Hepatocyte (in vitro differentiated cells): ENCODE results near the gene HDAC5. TPM values are rescaled to one million over a fixed set of nuclear protein-coding genes. Genes with fewer than 3 reads are reported as not detected.
"Not testable (repeated sequence)": the region's sequence is repeated elsewhere in the genome, so short reads cannot be mapped to it uniquely, and the experiment has no call there.

Source experiments
- DNase-seq: peaks from one replicate; pipeline ENCODE4 v3.0.0-alpha.2; 2016; ENCODE audit warnings: low spot score
- H2AFZ ChIP-seq: fragments of 200-600 bp; sonication (generic); 2 replicates; pipeline ENCODE4 v1.6.0; 2016; ENCODE audit warnings: antibody characterized with exemption, mild to moderate bottlenecking
- H3K27ac ChIP-seq: fragments of 200-600 bp; sonication (generic); 2 replicates; pipeline ENCODE4 v1.5.1; 2016; ENCODE audit warnings: mild to moderate bottlenecking
- H3K27me3 ChIP-seq: fragments of 200-600 bp; sonication (generic); 2 replicates; pipeline ENCODE4 v1.6.1; 2016
- H3K36me3 ChIP-seq: fragments of 200-600 bp; sonication (generic); replicated peaks from 2 replicates; pipeline ENCODE4 v1.5.1; 2016; ENCODE audit warnings: low read depth; ENCODE audit not compliant: insufficient read depth
- H3K4me1 ChIP-seq: fragments of 200-600 bp; sonication (generic); 2 replicates; pipeline ENCODE4 v1.5.1; 2016; ENCODE audit warnings: mild to moderate bottlenecking, moderate library complexity; ENCODE audit not compliant: insufficient read depth
- H3K4me2 ChIP-seq: fragments of 200-600 bp; sonication (generic); 2 replicates; pipeline ENCODE4 v1.6.0; 2016
- H3K4me3 ChIP-seq: fragments of 200-600 bp; sonication (generic); 2 replicates; pipeline ENCODE4 v1.5.1; 2016; ENCODE audit warnings: mild to moderate bottlenecking
- H3K79me2 ChIP-seq: fragments of 200-600 bp; sonication (generic); 2 replicates; pipeline ENCODE4 v1.6.0; 2017; ENCODE audit warnings: mild to moderate bottlenecking
- H3K9me2 ChIP-seq: fragments of 200-600 bp; sonication (generic); replicated peaks from 2 replicates; pipeline ENCODE4 v1.6.0; 2017; ENCODE audit warnings: mild to moderate bottlenecking; ENCODE audit not compliant: insufficient read depth
- H3K9me3 ChIP-seq: fragments of 200-600 bp; sonication (generic); 2 replicates; pipeline ENCODE4 v1.5.1; 2016; ENCODE audit warnings: low read depth, mild to moderate bottlenecking
- H4K20me1 ChIP-seq: fragments of 200-600 bp; sonication (generic); 2 replicates; pipeline ENCODE4 v1.6.0; 2016; ENCODE audit warnings: mild to moderate bottlenecking; ENCODE audit not compliant: insufficient read depth, poor library complexity, severe bottlenecking
- CTCF ChIP-seq: fragments of 200-600 bp; sonication (generic); IDR thresholded peaks from 2 replicates; pipeline ENCODE4 v1.5.1; 2016; ENCODE audit warnings: antibody characterized with exemption, mild to moderate bottlenecking; ENCODE audit not compliant: poor library complexity
- EZH2 ChIP-seq: fragments of 200-600 bp; sonication (generic); IDR thresholded peaks from 2 replicates; pipeline ENCODE4 v1.6.1; 2016; ENCODE audit warnings: antibody characterized with exemption, mild to moderate bottlenecking, borderline replicate concordance
- EZH2phosphoT487 ChIP-seq: fragments of 200-600 bp; sonication (generic); IDR thresholded peaks from one replicate; pipeline ENCODE4 v1.6.1; 2018; ENCODE audit warnings: antibody characterized with exemption, mild to moderate bottlenecking, low read depth, moderate library complexity; ENCODE audit not compliant: unreplicated experiment, severe bottlenecking
- WGBS: methylation state at CpG from one replicate; pipeline ENCODE4 v1.1.6; 2016; ENCODE audit warnings: low lambda C conversion rate; ENCODE audit errors: missing lambda C conversion rate; 5-methylcytosine and 5-hydroxymethylcytosine counted together
- polyA plus RNA-seq: library from polyadenylated mRNA; unstranded; fragments of >200 nt; fragmentation: Nextera tagmentation; extraction: Ambion mirVana; gene quantifications from 2 replicates; pipeline ENCODE4 v1.2.1, GENCODE V29; 2016
- total RNA-seq: library from RNA; depleted of rRNA; stranded (reverse); fragments of >200 nt; gene quantifications from 2 replicates; pipeline ENCODE4 v1.2.3, GENCODE V29; 2014

HDAC5 gene
- total and polyA plus RNA-seq, 2 experiments from 2014 or later: 33.9 to 42.7 TPM

GRCh38 chr17:44105483-44105882, 18.0 kb downstream of the HDAC5 start:
- Histone ChIP-seq H3K4me3 (no peak overlapping the region), H3K4me2 (no peak overlapping the region), H3K36me3 (no peaks in the 10 kb centered on the region), H3K79me2 (peaks cover 44% of the 10 kb centered on the region), H4K20me1 (peaks cover 14% of the 10 kb centered on the region), H2AFZ (no peak overlapping the region), H3K27ac (no peak overlapping the region), H3K9me2 (no peaks in the 10 kb centered on the region), H3K27me3 (no peaks in the 10 kb centered on the region), H3K9me3 (no peaks in the 10 kb centered on the region), H3K4me1 (peaks cover 26% of the 10 kb centered on the region)
- 79% methylated on average over 3 of the region's 3 CpGs for WGBS
- TF ChIP-seq CTCF: no peak
- TF ChIP-seq EZH2: no peak
- TF ChIP-seq EZH2phosphoT487: no peak
- DNase-seq: no peak

- Histone ChIP-seq H3K36me3 (no peaks in the 10 kb centered on the region), H2AFZ (no peak overlapping the region)
- 81% methylated on average over 16 of the region's 16 CpGs for WGBS
Observed at GRCh38 chr17:44102849-44103622, 20.4 kb downstream of the HDAC5 start.

GRCh38 chr17:44101858-44102257, 21.6 kb downstream of the HDAC5 start:
- H3K9me3 ChIP-seq, H3K27ac ChIP-seq, H3K36me3 ChIP-seq, DNase-seq, H2AFZ ChIP-seq, H4K20me1 ChIP-seq, H3K27me3 ChIP-seq, H3K9me2 ChIP-seq, H3K4me1 ChIP-seq, H3K4me3 ChIP-seq, H3K4me2 ChIP-seq: not testable (repeated sequence)
- WGBS: 79% methylated on average over 6 of the region's 6 CpGs
- H3K79me2 ChIP-seq: peaks cover 21% of the 10 kb centered on the region

More at GRCh38 chr17:44102849-44103622, 20.4 kb downstream of the HDAC5 start:
- Histone ChIP-seq H3K4me3 (no peak overlapping the region), H3K4me1 (peaks cover 6% of the 10 kb centered on the region), H4K20me1 (peaks cover 10% of the 10 kb centered on the region), H3K9me2 (no peaks in the 10 kb centered on the region), H3K27ac (no peak overlapping the region), H3K79me2 (peaks cover 30% of the 10 kb centered on the region), H3K9me3 (no peaks in the 10 kb centered on the region), H3K27me3 (no peaks in the 10 kb centered on the region), H3K4me2 (no peak overlapping the region)
- TF ChIP-seq EZH2phosphoT487 (no peak), EZH2 (no peak), CTCF (no peak)
- DNase-seq: no peak

- no peaks in the 10 kb centered on the region for H4K20me1 ChIP-seq
- H3K9me3 ChIP-seq: no peaks in the 10 kb centered on the region
- H3K9me2 ChIP-seq: no peaks in the 10 kb centered on the region
- no peak for DNase-seq
- peak overlapping the region; percentile 99 for H3K27ac ChIP-seq
- no peaks in the 10 kb centered on the region for H3K36me3 ChIP-seq
- no peaks in the 10 kb centered on the region for H3K27me3 ChIP-seq
- WGBS: 84% methylated on average over 13 of the region's 13 CpGs
- H3K4me3 ChIP-seq: no peak overlapping the region
- H3K4me2 ChIP-seq: peak overlapping the region; percentile 71
- TF ChIP-seq CTCF: no peak
- TF ChIP-seq EZH2: no peak
- no peak for TF ChIP-seq EZH2phosphoT487
- H2AFZ ChIP-seq: no peak overlapping the region
- H3K79me2 ChIP-seq: peaks cover 3% of the 10 kb centered on the region
- H3K4me1 ChIP-seq: peaks cover 21% of the 10 kb centered on the region
Observed at GRCh38 chr17:44097110-44097958, 26.1 kb downstream of the HDAC5 start.
